GM18517 (cell line): ENCODE results near the gene ANKLE2.
"Not testable (repeated sequence)": the region's sequence is repeated elsewhere in the genome, so short reads cannot be mapped to it uniquely, and the experiment has no call there.

Experiments used
- ATAC-seq: cut with Tn5 transposase; IDR thresholded peaks from one replicate; pipeline ENCODE4 v1.9.1; 2021; ENCODE audit warnings: mild to moderate bottlenecking, moderate library complexity; ENCODE audit not compliant: unreplicated experiment

The ANKLE2 gene

DNA sequence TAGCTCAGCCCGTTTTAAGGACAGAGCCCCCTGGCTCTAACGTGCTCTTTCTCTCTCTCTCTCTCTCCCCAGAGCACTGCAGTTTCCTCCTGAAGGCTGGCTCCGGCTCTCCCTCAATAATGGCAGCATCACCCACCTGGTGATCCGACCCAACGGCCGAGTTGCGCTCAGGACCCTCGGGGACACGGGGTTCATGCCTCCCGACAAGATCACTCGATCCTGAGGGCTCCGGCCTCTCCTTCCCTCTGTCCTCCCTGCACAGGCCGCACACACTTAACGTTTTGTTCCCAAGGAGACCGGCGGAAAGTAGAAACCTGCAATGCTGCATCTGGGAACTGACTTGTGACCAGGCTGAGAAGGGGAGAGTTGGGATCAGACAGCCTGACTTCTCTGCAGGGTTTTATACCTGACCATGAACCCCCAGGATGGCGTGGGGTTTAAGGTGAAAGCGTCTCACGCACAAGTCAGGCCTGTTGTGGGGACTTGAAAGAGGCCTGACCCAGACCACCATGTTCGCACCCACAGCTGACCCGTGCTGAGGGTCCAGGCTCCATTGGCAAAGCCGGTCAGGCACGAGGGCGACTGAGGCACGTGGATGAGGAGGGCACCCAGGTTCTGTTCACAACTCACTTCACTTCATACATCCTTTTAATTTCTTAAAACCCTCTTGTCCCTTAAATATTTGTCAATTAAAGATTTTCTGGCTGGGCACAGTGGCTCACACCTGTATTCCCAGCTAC is 40.9 kb downstream of the ANKLE2 start:
- ATAC-seq, result no peak

- ATAC-seq, result no peak
Observed at GRCh38 chr12:132719954-132720324, 41.7 kb downstream of the ANKLE2 start.

- ATAC-seq, result no peak
Observed at GRCh38 chr12:132719141-132719953, 42.3 kb downstream of the ANKLE2 start.

- no peak for ATAC-seq
Observed at GRCh38 chr12:132718644-132719043, 43.0 kb downstream of the ANKLE2 start.

- ATAC-seq, result no peak
Observed at GRCh38 chr12:132717531-132718387, 43.9 kb downstream of the ANKLE2 start.

DNA sequence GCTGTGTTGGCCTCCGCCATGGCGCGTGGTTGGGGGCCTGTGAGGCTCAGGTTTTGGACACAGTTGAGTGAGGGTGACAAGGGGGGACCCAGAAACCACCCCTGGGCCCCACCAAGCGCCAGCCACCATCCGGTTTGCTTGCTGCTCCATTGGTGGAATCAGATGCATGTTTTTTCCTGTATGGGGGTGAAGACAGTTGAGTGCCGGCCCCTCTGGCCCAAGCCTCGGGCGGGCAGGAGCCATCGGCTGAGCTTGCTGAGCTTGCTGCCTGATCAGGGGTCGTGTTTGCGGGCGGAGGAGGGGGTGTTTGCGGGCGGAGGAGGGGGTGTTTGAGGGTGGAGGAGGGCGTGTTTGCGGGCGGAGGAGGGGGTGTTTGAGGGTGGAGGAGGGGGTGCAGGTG is 44.6 kb downstream of the ANKLE2 start:
- ATAC-seq, result no peak

GRCh38 chr12:132716356-132716755 is 45.3 kb downstream of the ANKLE2 start:
- ATAC-seq, result no peak

- ATAC-seq, result no peak
Observed at GRCh38 chr12:132715874-132716273, 45.8 kb downstream of the ANKLE2 start.

GRCh38 chr12:132713123-132713522 is 48.5 kb downstream of the ANKLE2 start:
- no peak for ATAC-seq

- peak; percentile 5 for ATAC-seq
Observed at GRCh38 chr12:132711080-132711843, 50.4 kb downstream of the ANKLE2 start.

DNA sequence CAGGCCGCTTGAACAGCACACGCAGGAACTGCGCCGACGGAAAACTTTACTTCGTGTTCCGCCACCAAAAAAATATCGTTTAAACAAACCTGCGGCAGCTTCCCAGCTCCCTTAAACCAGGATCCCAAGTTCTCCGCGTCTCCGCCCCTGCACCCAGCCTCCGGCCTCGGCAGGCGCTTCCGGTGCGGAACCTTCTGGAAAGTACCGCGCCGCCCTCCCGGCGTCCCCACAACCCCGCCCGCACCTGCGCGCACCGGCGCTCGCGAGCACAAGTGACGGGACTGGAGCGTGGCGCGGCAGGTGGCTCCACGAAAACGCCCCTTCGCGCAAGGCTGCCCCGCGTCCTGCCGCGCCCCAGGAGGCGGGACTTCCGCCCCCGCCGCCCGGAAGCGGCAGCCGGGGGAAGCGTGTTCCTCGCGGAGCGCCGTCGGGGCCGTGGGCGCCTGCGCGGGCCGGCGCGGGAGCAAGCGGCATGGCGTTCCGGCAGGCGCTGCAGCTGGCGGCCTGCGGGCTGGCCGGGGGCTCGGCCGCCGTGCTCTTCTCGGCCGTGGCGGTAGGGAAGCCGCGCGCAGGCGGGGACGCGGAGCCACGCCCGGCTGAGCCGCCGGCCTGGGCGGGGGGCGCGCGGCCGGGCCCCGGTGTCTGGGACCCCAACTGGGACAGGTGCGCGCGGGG is 51.1 kb downstream of the ANKLE2 start, which contains the start of gene PGAM5:
Gene PGAM5 (plus strand): TSS at position 438 of the 675 bp plus-strand sequence. CDS start 35 bp downstream, at position 473.
- peak; percentile 85 for ATAC-seq

DNA sequence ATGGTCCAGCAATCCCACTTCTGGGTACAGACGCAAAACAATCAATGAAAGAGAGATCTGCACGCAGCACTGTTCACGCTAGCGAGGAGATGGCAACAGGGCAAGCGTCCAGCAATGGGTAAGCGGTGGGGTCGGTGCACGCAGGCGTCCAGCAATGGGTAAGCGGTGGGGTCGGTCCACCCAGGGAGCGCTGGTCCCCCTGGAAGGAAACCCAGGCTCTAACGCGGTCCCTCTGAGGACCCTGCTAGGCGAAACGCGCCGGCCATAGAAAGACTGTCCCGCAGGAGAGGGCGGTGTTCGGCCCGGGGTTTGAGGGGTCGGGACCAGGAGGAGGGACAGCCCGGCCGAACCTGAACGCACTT is 51.6 kb downstream of the ANKLE2 start:
- peak; percentile 41 for ATAC-seq

GRCh38 chr12:132708150-132708549 is 53.5 kb downstream of the ANKLE2 start:
- no peak for ATAC-seq

DNA sequence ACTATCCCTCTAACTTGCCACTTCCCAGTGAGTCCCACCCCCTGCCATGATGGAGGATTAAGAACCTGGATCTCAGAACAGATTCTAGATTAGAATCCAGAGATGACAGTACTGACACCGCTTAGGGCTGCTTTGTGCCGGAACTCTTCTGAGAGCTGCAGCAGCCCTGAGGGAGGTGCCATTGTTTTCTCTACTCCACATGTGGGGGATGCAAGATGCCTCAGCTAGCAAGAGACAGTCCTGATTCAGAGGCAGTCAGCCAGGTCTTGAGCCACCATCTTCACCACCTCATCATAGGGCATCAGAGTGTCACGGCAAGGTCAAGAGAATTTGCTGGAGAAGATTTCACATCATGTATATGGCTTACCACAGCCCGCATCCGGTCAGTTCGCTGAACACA is 54.4 kb downstream of the ANKLE2 start:
- ATAC-seq, result no peak

- ATAC-seq, result no peak
Observed at GRCh38 chr12:132703641-132704040, 58.0 kb downstream of the ANKLE2 start.

DNA sequence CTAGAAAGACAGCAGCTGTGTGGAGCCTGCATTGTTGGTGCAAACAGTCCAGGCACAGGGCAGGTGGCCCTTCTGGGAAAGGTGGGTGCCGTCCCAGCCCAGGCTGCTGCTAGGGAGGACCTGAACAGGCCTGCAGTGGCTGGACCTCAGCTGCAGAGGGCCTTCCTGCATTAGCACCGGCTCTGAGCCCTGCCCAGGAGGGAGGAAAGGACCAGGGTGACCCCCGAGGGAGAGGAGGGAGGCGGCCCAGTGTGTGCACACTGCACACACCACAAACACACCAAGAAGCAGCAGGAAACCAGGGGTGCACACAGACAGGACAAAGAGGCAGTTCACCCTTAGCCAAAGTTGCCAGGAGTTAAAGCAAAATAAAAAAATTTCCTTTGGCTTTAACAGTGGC is 59.0 kb downstream of the ANKLE2 start:
- ATAC-seq, result no peak

GRCh38 chr12:132700212-132700822 is 61.3 kb downstream of the ANKLE2 start:
- no peak for ATAC-seq

GRCh38 chr12:132698341-132698740 is 63.3 kb downstream of the ANKLE2 start:
- ATAC-seq, result no peak

- no peak for ATAC-seq
Observed at GRCh38 chr12:132695431-132695830, 66.2 kb downstream of the ANKLE2 start.

GRCh38 chr12:132694888-132695287 is 66.7 kb downstream of the ANKLE2 start:
- ATAC-seq, result not testable (repeated sequence)
